Erythroblast (primary cell): Measurements from ENCODE around the gene NR1I3.
"Not testable (repeated sequence)": the region's sequence is repeated elsewhere in the genome, so short reads cannot be mapped to it uniquely, and the experiment has no call there.

ENCODE experiments used
- DNase-seq, 2 experiments: peaks; one replicate each; lab custom pipeline; 2025; lab: John Stamatoyannopoulos, UW
- GATA1 ChIP-seq: IDR thresholded peaks from 2 replicates; pipeline ENCODE4 v1.6.1; 2011; ENCODE audit warnings: low read depth, mild to moderate bottlenecking, control low read depth, low read length, moderate library complexity
- POLR2A ChIP-seq: IDR thresholded peaks from 2 replicates; pipeline ENCODE4 v1.6.1; 2011; ENCODE audit warnings: mild to moderate bottlenecking, low read length

The NR1I3 gene

DNA sequence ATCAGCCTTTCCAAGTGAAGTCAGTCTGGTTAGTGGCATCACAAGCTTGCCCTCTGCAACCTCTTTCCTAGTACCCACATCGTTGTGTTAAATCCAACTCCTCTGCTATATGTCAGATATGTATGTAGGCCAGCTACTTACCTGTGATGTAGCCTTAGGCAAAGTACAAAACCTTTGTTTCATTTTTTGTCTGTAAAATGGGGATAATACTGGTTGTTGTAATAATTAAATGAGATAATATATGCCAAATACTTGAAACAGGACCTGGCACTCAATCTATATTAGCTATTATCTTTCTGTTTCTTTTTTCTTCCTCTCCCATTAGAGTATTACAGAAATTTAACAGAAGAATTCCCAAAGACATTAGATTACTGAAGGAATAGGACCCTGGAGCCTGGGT is 21.8 kb upstream of the NR1I3 start:
- DNase-seq = no peak
- no peak for TF ChIP-seq GATA1

GRCh38 chr1:161259345-161259702 is 21.3 kb upstream of the NR1I3 start:
- no peak for TF ChIP-seq GATA1
- TF ChIP-seq POLR2A = no peak

DNA sequence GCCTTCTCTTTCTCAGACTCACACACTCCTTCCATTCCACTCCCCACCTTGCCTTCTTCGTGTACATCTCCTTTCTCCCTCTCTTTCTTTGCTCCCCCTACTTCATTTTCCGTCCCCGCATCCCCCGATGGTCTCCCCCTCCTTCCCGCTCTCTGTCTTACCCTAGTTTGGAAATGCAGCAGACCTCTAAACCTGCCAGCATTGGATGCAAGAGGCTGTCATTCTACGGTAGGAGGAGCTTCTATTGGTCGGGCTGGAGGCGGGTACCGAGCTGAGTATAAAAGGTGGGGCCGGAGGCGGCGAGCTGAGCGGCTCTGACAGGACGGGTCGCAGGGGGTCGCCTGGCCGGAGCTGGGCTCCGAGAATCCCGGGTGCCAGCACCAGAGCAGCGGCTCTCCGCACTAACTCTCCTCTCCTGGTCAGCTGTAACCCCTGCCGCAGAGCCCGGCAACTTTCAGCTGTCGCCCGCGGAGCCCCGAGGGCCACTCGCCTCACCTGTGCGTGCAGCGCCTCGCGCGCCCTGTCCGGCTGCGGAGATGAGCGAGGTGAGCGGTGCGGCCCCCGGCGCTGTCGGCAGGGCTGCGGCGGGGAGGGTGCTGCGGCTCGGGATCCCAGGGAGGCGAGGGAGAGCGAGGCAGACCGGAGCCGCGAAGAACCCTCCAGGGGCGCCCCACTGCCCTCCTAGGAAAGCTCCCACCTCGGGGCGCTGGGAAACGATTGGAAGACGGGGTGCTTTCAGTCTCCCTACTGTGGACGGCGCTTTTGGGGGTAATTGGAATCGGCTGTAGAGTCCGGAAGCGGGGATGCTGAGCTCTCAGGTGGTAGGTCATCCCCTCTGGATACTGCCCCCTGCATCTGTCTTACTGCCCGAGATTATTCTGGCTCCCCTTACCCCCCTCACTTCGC is 20.7 kb upstream of the NR1I3 start, which contains the start of gene PCP4L1:
Gene PCP4L1, plus strand, starts transcription at position 307 of the 906 bp plus-strand sequence. Its CDS starts 230 bp downstream, at position 537.
- peak in 1 of 2 experiments; percentile 17 for DNase-seq

More at GRCh38 chr1:161259345-161259702, 21.3 kb upstream of the NR1I3 start:
- no peak for DNase-seq

GRCh38 chr1:161257109-161257508 is 19.1 kb upstream of the NR1I3 start:
- peak; percentile 13 to 30 for DNase-seq

More for the DNA sequence above, 20.7 kb upstream of the NR1I3 start, which contains the start of gene PCP4L1:
- TF ChIP-seq POLR2A (no peak), GATA1 (no peak)

- not testable (repeated sequence) for DNase-seq
Observed at GRCh38 chr1:161255955-161256520, 18.0 kb upstream of the NR1I3 start.

- DNase-seq = not testable (repeated sequence)
Observed at GRCh38 chr1:161255302-161255701, 17.3 kb upstream of the NR1I3 start.

DNA sequence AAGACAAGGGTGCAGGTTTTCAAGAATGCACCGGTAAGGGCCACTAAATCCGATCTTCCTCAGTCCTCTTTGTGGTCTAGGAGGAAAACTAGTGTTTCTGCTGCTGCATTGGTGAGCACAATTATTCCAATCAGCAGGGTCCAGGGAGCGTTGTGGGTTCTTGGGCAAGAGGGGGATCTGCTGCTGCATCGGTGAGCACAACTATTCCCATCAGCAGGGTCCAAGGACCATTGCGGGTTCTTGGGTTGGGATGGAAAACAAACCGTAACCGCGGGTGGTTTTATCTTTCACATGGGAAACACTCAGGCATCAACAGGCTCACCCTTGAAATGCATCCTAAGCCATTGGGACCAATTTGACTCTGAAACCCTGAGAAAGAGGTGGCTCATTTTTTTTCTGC is 13.6 kb upstream of the NR1I3 start:
- no peak for TF ChIP-seq GATA1
- no peak for TF ChIP-seq POLR2A
- no peak for DNase-seq

GRCh38 chr1:161250829-161251228 is 12.8 kb upstream of the NR1I3 start:
- TF ChIP-seq GATA1 (no peak), POLR2A (no peak)
- no peak for DNase-seq

GRCh38 chr1:161250100-161250499 is 12.1 kb upstream of the NR1I3 start:
- DNase-seq = not testable (repeated sequence)

- no peak for DNase-seq
- no peak for TF ChIP-seq GATA1
- TF ChIP-seq POLR2A = no peak
Observed at GRCh38 chr1:161244888-161245287, 6.9 kb upstream of the NR1I3 start.

DNA sequence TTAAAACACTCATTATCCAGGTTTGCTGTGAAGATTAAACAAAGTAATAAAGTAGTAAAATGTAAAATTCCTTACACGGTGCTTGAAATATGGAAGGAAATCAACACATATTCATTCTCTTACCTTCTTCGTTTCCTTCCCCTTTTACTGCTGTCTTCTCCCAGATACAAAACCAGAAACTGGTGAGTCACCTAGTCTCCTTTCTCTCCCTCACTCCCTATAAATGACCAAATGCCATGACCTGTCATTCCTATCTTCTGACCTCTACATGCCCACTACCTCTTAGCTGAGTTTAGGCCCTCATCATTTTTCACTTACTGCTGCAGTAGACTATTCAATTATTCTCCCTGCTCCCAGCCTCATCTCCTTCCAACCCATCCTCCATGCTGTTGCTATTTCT is 4.3 kb upstream of the NR1I3 start:
- no peak for DNase-seq
- TF ChIP-seq GATA1 (no peak), POLR2A (no peak)

DNA sequence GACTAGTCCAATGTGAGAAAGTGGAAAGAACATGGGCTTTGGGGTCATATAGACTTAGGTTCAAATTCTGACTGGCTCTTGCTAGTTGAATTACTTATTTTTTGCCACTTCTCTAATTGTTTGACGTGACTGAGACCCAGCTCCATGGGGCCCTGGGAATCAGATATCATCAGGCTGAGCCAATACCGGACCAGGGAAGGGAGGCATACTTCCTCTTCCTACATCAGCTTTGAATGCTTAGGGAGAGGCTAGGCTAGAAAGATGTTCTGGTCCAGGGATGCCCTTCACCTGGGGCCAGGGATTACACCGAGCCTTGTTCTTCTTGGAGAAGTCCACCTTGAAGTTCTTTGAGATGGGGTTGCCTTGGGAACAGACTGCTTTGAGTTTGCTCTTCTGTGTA is 3.7 kb upstream of the NR1I3 start:
- TF ChIP-seq POLR2A (no peak), GATA1 (no peak)
- DNase-seq = no peak

DNA sequence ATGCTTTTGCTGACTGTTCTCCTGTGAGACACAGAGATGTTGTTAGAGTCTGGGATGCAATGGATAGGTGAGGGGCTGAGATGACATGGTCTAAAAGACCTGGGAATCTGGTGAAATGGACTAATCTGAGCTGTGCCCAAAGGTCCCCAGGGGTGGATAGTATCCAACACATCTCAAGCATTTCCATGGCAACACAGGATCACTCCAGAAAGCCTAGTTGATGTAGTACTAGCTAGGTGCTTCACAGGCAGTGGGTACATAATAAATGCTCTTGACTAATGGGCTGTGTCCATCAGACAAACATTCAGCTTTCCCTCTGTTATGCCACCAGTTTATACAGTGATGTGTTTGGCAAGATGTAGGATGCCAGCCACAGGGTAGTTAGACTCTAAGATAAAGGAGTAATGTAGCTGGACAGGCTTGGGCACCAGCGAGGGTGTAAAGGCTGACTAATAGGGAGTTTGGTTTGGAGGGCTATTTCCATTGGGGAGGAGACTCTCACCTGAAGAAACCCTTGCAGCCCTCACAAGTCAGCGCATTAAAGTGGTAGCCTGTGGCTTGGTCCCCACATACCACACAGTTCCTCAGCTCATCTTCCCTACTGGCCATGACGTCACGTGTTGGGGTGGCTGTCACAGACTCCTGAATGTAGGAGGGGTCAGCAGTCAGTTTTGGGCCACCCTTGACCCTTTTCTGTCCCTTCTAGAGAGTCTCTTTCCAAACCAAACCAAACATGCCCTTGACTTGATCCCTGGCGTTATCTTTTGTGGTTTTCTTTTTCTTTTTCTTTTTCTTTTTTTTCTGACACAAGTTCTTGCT is 1.8 kb downstream of the NR1I3 start:
- no peak for TF ChIP-seq GATA1
- TF ChIP-seq POLR2A = no peak
- no peak for DNase-seq

GRCh38 chr1:161233102-161233501 is 4.9 kb downstream of the NR1I3 start:
- no peak for DNase-seq
- no peak for TF ChIP-seq GATA1
- no peak for TF ChIP-seq POLR2A

- TF ChIP-seq POLR2A (no peak), GATA1 (no peak)
- DNase-seq = no peak
Observed at GRCh38 chr1:161230762-161231161, 7.2 kb downstream of the NR1I3 start.
